NCI-H748 treated with DMSO at 0.1 percent for 48 hours (cell line): ENCODE measurements around the gene TMEM204.
"Not testable (repeated sequence)": the region's sequence is repeated elsewhere in the genome, so short reads cannot be mapped to it uniquely, and the experiment has no call there.

Source experiments
- DNase-seq: peaks from one replicate; lab custom pipeline; 2025; lab: John Stamatoyannopoulos, UW

Gene TMEM204

DNA sequence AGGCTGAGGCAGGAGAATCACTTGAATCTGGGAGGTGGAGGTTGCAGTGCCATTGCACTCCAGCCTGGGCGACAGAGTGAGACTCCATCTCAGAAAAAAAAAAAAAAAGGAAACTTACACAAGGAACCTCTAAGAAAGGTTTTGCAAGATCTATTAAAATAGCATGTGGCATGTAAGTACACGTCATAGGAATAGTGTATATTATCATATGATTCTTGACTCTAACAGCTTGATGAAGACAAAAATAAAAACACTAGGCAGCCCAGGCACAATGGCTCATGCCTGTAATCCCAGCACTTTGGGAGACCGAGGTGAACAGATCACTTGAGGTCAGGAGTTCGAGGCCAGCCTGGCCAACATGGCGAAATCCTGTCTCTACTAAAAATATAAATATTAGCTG lies 62.0 kb downstream of the TMEM204 start:
- DNase-seq = not testable (repeated sequence)

DNA sequence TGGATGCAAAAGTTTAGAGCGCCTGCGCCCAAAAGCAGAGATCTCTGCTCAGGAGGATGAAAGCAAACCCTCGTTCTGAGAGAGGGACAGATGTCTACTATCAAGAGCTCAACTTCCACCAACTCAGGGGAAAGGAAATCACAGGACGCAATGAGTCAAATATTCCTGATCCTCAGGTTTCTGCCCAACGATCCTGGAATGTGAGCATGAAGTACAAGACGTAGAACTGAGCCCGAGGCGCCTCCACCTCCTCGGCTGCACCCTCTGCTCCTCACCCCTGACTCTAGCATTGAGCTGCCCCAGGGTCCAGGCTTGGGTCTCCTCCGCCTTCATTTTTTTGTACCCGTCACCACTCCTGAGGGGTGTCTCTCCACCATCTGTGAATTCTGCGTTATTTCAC lies 63.0 kb downstream of the TMEM204 start:
- DNase-seq = no peak

DNA sequence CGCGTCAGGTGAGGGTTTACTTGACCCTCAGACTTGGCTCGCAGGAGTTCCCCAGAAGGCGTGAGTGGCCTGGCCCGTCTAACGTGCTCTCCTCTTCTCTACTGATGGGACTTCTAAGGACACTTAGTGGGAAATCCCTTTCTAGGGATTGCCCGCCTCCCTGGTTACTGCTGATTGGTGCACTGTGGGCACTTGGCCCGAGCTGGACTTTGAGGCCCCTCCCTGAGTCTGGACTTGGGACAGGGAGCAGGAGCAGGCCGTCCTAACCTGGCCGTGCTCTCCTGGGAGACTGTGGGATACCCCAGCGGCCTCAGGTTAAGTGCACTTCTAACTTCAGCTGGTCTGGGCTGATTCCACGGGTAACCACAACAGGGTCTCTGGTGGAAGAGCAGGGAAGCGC lies 63.7 kb downstream of the TMEM204 start:
- DNase-seq = no peak

DNA sequence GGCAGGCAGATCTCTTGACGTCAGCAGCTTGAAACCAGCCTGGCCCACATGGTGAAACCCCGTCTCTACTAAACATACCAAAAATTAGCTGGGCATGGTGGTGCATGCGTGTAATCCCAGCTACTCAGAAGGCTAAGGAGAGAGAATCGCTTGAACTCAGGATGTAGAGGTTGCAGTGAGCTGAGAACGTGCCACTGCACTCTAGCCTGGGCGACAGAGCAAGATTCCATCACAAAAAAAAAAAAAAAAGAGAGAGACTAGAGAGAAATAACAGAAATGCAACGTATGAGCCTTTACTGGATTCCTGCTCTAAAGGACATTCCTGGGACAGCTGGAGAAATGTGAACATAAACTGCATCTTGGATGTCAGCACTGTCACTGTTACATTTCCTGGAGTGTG lies 67.6 kb downstream of the TMEM204 start:
- no peak for DNase-seq

DNA sequence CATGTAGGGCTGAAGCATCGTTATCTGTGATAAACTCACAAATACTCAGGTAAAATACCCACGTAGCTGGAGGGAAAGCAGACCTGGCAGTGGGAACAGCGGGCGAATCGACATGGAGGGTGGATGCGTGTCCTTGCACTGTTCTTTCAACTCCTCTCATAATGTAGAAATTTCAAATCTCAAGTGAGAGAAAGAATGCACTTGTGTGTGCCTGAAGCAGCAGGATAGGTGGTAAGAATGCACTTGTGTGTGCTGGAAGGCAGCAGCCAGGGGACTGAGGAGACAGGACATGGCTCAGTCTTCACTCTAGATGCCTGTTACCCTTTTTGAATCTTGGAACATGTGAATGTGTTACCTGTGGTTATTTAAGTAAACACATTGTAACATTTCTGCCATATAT lies 68.0 kb downstream of the TMEM204 start:
- DNase-seq = no peak

DNA sequence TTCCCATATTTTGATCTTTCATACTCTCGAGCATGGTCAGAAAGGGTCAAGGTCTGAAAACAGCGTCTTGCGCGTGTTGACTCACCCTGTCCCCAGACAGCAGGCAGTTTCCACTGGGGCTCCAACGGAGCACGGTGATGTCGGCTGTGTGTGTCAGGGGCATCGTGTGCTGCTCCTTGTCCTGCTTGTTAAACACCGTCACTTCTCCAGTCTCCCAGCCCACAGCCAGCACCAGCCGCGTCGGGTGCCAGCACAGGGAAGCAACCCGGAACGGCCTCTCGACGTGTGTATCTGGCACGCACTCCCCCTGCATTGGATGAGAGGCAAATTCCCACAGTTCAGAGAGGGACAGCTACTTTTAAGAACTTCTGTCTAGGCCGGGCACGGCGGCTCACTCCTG lies 68.8 kb downstream of the TMEM204 start:
- DNase-seq = no peak
